Measurements from ENCODE around the gene CYTL1. TPM values are rescaled to one million over a fixed set of nuclear protein-coding genes. Genes with fewer than 3 reads are reported as not detected.

CYTL1 gene
- total RNA-seq, 4 donors from 2014 or later: 0.68 TPM; not detected in 3

DNA sequence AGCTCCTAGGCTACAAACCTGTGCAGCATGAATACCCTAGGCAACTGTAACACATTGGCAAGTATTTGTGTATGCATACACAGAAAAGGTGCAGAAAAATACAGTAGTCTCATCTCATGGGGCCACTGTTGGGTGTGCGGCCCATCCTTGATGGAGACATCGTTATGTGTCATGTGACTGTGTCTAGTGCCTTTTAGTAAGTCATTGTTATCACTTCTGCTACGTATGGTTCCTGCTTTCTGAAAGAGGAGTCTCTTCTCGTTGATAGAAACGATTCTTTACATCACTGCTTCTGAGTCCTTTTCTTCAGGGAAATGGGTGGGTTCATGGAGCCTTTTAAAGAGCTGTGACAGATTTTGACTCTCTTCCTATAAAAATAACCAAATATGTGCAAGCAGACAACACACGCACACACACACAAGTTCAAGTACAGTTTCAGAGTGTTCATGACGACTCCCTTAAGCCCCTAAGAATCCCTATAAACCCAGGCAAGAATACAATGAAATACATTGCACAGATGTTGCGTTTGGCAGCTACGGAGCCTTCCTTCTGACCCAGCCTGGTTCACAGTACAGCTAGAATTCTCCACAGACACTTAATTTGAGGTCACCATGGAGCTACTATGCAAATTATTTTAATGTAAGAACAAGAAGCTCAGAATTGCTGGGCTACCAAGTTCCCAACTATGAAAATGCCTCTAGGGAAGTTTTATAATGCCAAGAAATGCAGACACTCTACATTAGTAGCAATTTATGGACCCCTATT is 21.8 kb upstream of the CYTL1 start:
- Histone ChIP-seq H3K4me1 (peaks cover 13% of the 10 kb centered on the region), H3K27ac (no peak overlapping the region), H3K36me3 (no peaks in the 10 kb centered on the region), H3K9me3 (no peaks in the 10 kb centered on the region), H3K27me3 (peaks cover 4% of the 10 kb centered on the region), H3K4me3 (no peak overlapping the region)
- DNase-seq (ENCODE audit: low spot score in 2 of 2): no peak
- TF ChIP-seq POLR2A (IDR thresholded peaks at IDR 0.05): no peak
- TF ChIP-seq POLR2AphosphoS5 (IDR thresholded peaks at IDR 0.05): no peak
- no peak for TF ChIP-seq CTCF (IDR thresholded peaks at IDR 0.05)
- WGBS: 78% methylated on average over 9 of the region's 9 CpGs

GRCh38 chr4:5039800-5040199 is 20.5 kb upstream of the CYTL1 start:
- Histone ChIP-seq H3K27ac (no peak overlapping the region), H3K4me1 (peaks cover 13% of the 10 kb centered on the region), H3K36me3 (no peaks in the 10 kb centered on the region), H3K4me3 (no peak overlapping the region), H3K27me3 (peaks cover 4% of the 10 kb centered on the region), H3K9me3 (no peaks in the 10 kb centered on the region)
- TF ChIP-seq CTCF (IDR thresholded peaks at IDR 0.05): no peak
- TF ChIP-seq POLR2AphosphoS5 (IDR thresholded peaks at IDR 0.05): no peak
- no peak for TF ChIP-seq EP300 (IDR thresholded peaks at IDR 0.05)
- no peak for TF ChIP-seq POLR2A (IDR thresholded peaks at IDR 0.05)
- no peak for DNase-seq (ENCODE audit: low spot score in 2 of 2)
- WGBS: 100% methylated on average over 5 of the region's 7 CpGs

- H3K4me1 ChIP-seq: peaks cover 28% of the 10 kb centered on the region
- no peak overlapping the region for H3K4me3 ChIP-seq
- no peaks in the 10 kb centered on the region for H3K9me3 ChIP-seq
- 47% methylated on average over 8 of the region's 8 CpGs for WGBS
- no peaks in the 10 kb centered on the region for H3K36me3 ChIP-seq
- TF ChIP-seq EP300 (IDR thresholded peaks at IDR 0.05): no peak
- peak; percentile 10 to 95 (median 65) for TF ChIP-seq POLR2AphosphoS5 (IDR thresholded peaks at IDR 0.05)
- no peak for DNase-seq (ENCODE audit: low spot score in 2 of 2)
- no peak overlapping the region for H3K27ac ChIP-seq
- no peaks in the 10 kb centered on the region for H3K27me3 ChIP-seq
Measured at GRCh38 chr4:5037553-5038551, 18.6 kb upstream of the CYTL1 start.

GRCh38 chr4:5036239-5036638 is 17.0 kb upstream of the CYTL1 start:
- WGBS: 21% methylated on average over 5 of the region's 5 CpGs
- no peak for DNase-seq (ENCODE audit: low spot score in 2 of 2)
- Histone ChIP-seq H3K27me3 (no peaks in the 10 kb centered on the region), H3K36me3 (no peaks in the 10 kb centered on the region), H3K9me3 (no peaks in the 10 kb centered on the region), H3K27ac (no peak overlapping the region), H3K4me3 (no peak overlapping the region), H3K4me1 (peaks cover 28% of the 10 kb centered on the region)
- no peak for TF ChIP-seq EP300 (IDR thresholded peaks at IDR 0.05)
- TF ChIP-seq POLR2AphosphoS5 (IDR thresholded peaks at IDR 0.05): no peak
- no peak for TF ChIP-seq CTCF (IDR thresholded peaks at IDR 0.05)
- no peak for TF ChIP-seq POLR2A (IDR thresholded peaks at IDR 0.05)

GRCh38 chr4:5034206-5034605 is 14.9 kb upstream of the CYTL1 start:
- H3K27me3 ChIP-seq: no peaks in the 10 kb centered on the region
- no peaks in the 10 kb centered on the region for H3K36me3 ChIP-seq
- H3K4me1 ChIP-seq: peaks cover 28% of the 10 kb centered on the region
- no peak overlapping the region for H3K27ac ChIP-seq
- WGBS: 78% methylated on average over 8 of the region's 8 CpGs
- DNase-seq (ENCODE audit: low spot score in 2 of 2): no peak
- TF ChIP-seq CTCF (IDR thresholded peaks at IDR 0.05): no peak
- TF ChIP-seq POLR2A (IDR thresholded peaks at IDR 0.05): no peak
- TF ChIP-seq POLR2AphosphoS5 (IDR thresholded peaks at IDR 0.05): no peak
- TF ChIP-seq EP300 (IDR thresholded peaks at IDR 0.05): no peak
- H3K4me3 ChIP-seq: no peak overlapping the region
- H3K9me3 ChIP-seq: no peaks in the 10 kb centered on the region
